ENCODE data around the gene S100A5. TPM values are rescaled to one million over a fixed set of nuclear protein-coding genes. Genes with fewer than 3 reads are reported as not detected.

Gene S100A5
- total RNA-seq, 1 experiment from 2014 or later: 6.0 TPM

GRCh38 chr1:153563991-153564390, 23.3 kb upstream of the S100A5 start:
- H3K4me1 ChIP-seq (ENCODE audit: control insufficient read depth in 1 of 2, insufficient read depth in 2 of 2, low read length in 2 of 2): peaks cover 57 to 75% of the 10 kb centered on the region in 2 experiments
- no peaks in the 10 kb centered on the region for H3K9me3 ChIP-seq (ENCODE audit: control insufficient read depth in 1 of 2, insufficient read depth in 1 of 2, low read depth in 1 of 2, low read length in 2 of 2)
- H3K27ac ChIP-seq (ENCODE audit: low read depth, low read length): peak overlapping the region; percentile 100
- intact Hi-C loops (cut with micrococcal nuclease): no loop called here
- RAD21 ChIA-PET (ENCODE audit: low non-redundant PET in 1 of 2, low total read pairs in 2 of 2, uncharacterized antibody in 2 of 2, unreplicated experiment in 2 of 2): no interaction called here
- TF ChIP-seq CEBPB (IDR thresholded peaks at IDR 0.05; ENCODE audit: low read depth) (no peak), ZNF274 (IDR thresholded peaks at IDR 0.05; ENCODE audit: low read depth, low read length) (no peak), RAD21 (IDR thresholded peaks at IDR 0.05; ENCODE audit: low read depth) (no peak), EGR1 (IDR thresholded peaks at IDR 0.05; ENCODE audit: low read depth) (no peak), MAX (IDR thresholded peaks at IDR 0.05) (no peak), JUND (IDR thresholded peaks at IDR 0.05) (no peak), POLR2A (IDR thresholded peaks at IDR 0.05; ENCODE audit: borderline replicate concordance, extremely low read depth, insufficient read depth, insufficient read length) (no peak), EZH2phosphoT487 (IDR thresholded peaks at IDR 0.05; ENCODE audit: borderline replicate concordance) (no peak), SIN3A (IDR thresholded peaks at IDR 0.05; ENCODE audit: low read depth) (no peak), REST (IDR thresholded peaks at IDR 0.05; ENCODE audit: low read depth) (no peak), EZH2 (IDR thresholded peaks at IDR 0.05) (no peak), ZFX (IDR thresholded peaks at IDR 0.05) (no peak), FOSL1 (IDR thresholded peaks at IDR 0.05; ENCODE audit: low read depth) (no peak), SRF (IDR thresholded peaks at IDR 0.05; ENCODE audit: low read depth) (no peak), CBX3 (IDR thresholded peaks at IDR 0.05; ENCODE audit: low read depth) (no peak), SP1 (IDR thresholded peaks at IDR 0.05; ENCODE audit: low read depth) (no peak), POLR2AphosphoS5 (IDR thresholded peaks at IDR 0.05; ENCODE audit: low read depth, low read length) (no peak)
- TF ChIP-seq, protein P1, sequence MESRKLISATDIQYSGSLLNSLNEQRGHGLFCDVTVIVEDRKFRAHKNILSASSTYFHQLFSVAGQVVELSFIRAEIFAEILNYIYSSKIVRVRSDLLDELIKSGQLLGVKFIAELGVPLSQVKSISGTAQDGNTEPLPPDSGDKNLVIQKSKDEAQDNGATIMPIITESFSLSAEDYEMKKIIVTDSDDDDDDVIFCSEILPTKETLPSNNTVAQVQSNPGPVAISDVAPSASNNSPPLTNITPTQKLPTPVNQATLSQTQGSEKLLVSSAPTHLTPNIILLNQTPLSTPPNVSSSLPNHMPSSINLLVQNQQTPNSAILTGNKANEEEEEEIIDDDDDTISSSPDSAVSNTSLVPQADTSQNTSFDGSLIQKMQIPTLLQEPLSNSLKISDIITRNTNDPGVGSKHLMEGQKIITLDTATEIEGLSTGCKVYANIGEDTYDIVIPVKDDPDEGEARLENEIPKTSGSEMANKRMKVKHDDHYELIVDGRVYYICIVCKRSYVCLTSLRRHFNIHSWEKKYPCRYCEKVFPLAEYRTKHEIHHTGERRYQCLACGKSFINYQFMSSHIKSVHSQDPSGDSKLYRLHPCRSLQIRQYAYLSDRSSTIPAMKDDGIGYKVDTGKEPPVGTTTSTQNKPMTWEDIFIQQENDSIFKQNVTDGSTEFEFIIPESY (IDR thresholded peaks at IDR 0.05; ENCODE audit: extremely low read depth, insufficient replicate concordance, low read length): no peak
- TF ChIP-seq, protein P2, sequence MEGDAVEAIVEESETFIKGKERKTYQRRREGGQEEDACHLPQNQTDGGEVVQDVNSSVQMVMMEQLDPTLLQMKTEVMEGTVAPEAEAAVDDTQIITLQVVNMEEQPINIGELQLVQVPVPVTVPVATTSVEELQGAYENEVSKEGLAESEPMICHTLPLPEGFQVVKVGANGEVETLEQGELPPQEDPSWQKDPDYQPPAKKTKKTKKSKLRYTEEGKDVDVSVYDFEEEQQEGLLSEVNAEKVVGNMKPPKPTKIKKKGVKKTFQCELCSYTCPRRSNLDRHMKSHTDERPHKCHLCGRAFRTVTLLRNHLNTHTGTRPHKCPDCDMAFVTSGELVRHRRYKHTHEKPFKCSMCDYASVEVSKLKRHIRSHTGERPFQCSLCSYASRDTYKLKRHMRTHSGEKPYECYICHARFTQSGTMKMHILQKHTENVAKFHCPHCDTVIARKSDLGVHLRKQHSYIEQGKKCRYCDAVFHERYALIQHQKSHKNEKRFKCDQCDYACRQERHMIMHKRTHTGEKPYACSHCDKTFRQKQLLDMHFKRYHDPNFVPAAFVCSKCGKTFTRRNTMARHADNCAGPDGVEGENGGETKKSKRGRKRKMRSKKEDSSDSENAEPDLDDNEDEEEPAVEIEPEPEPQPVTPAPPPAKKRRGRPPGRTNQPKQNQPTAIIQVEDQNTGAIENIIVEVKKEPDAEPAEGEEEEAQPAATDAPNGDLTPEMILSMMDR (IDR thresholded peaks at IDR 0.05 in 2 of 3, conservative IDR thresholded peaks at IDR 0.05 in 1 of 3; ENCODE audit: borderline replicate concordance in 1 of 3, insufficient read depth in 1 of 3, low read depth in 2 of 3, low read length in 2 of 3): no peak
- POLR2A ChIA-PET: interaction anchor here (0.6 to 4.6 kb wide), 5 partner anchors 8 to 30 kb away, joined by 3 to 114 read pairs (median 3); partner anchors contain the start of genes S100A4, S100A5 and S100A6
- no peak for DNase-seq (ENCODE audit: low read depth, low spot score)
- H3K9me2 ChIP-seq (ENCODE audit: insufficient read depth): no peaks in the 10 kb centered on the region
- no peaks in the 10 kb centered on the region for H4K20me1 ChIP-seq (ENCODE audit: insufficient read depth)
- no peak overlapping the region for H3K4me3 ChIP-seq (replicated peaks in 1 of 2; ENCODE audit: low read depth in 1 of 2, low read length in 2 of 2)
- H3K36me3 ChIP-seq (ENCODE audit: control insufficient read depth in 1 of 2, insufficient read depth in 2 of 2, low read length in 2 of 2): no peaks in the 10 kb centered on the region
- H3K79me2 ChIP-seq (ENCODE audit: insufficient read depth, low read length): no peaks in the 10 kb centered on the region
- BruUV-seq (replicated peaks): no TSS peak
- no peak for ATAC-seq
- no peaks in the 10 kb centered on the region for H3K27me3 ChIP-seq (ENCODE audit: insufficient read depth, low read length)
- CTCF ChIA-PET: interaction anchor here (0.9 to 1.5 kb wide), 2 partner anchors 8 to 10 kb away, joined by 5 read pairs; no protein-coding TSS in a partner anchor
- no peak overlapping the region for H2AFZ ChIP-seq (ENCODE audit: low read depth, low read length, poor library complexity, severe bottlenecking)
- peak overlapping the region; percentile 80 for H3K9ac ChIP-seq (ENCODE audit: low read length)
- peak overlapping the region; percentile 77 for H3K4me2 ChIP-seq (ENCODE audit: low read length)
